GM12874 (cell line): ENCODE measurements around the gene SYT17.

Source experiments
- CTCF ChIP-seq: IDR thresholded peaks from 2 replicates; pipeline ENCODE4 v1.5.1; 2011; ENCODE audit warnings: low read depth, mild to moderate bottlenecking, control low read depth, low read length, moderate library complexity; ENCODE audit not compliant: insufficient read depth

The SYT17 gene

GRCh38 chr16:19283637-19284036, 115.6 kb downstream of the SYT17 start:
- no peak for TF ChIP-seq CTCF

- TF ChIP-seq CTCF = no peak
These were observed 116.2 kb downstream of the SYT17 start for GRCh38 chr16:19284207-19284606.

- no peak for TF ChIP-seq CTCF
These were observed 117.4 kb downstream of the SYT17 start, which contains the start of gene CLEC19A for GRCh38 chr16:19285431-19285830. Gene CLEC19A (plus strand): TSS chr16:19285731. CDS start chr16:19285852, 121 bp downstream.

- TF ChIP-seq CTCF = no peak
These were observed 118.8 kb downstream of the SYT17 start for GRCh38 chr16:19286827-19287226.

- no peak for TF ChIP-seq CTCF
These were observed 119.2 kb downstream of the SYT17 start for GRCh38 chr16:19287241-19287640.

GRCh38 chr16:19288872-19289799, 121.1 kb downstream of the SYT17 start:
- TF ChIP-seq CTCF = no peak

GRCh38 chr16:19289811-19290485, 121.9 kb downstream of the SYT17 start:
- TF ChIP-seq CTCF = no peak
